ENCODE results near the gene PARVB.

PARVB gene

GRCh38 chr22:44211946-44212930, 188.1 kb downstream of the PARVB start:
- TF ChIP-seq CTCF (IDR thresholded peaks at IDR 0.05; ENCODE audit: low read depth, low read length), result no peak
- H3K4me3 ChIP-seq (ENCODE audit: low read depth, low read length), result no peak overlapping the region
- DNase-seq (ENCODE audit: low read depth, low spot score), result no peak
- in situ Hi-C loops (cut with HindIII; ENCODE audit: low sequenced_read_pairs), result no loop called here

- in situ Hi-C loops (cut with HindIII; ENCODE audit: low sequenced_read_pairs), result no loop called here
- no peak overlapping the region for H3K4me3 ChIP-seq (ENCODE audit: low read depth, low read length)
- DNase-seq (ENCODE audit: low read depth, low spot score), result no peak
- no peak for TF ChIP-seq CTCF (IDR thresholded peaks at IDR 0.05; ENCODE audit: low read depth, low read length)
Observed at GRCh38 chr22:44212936-44213335, 188.8 kb downstream of the PARVB start.

GRCh38 chr22:44213489-44214043, 189.5 kb downstream of the PARVB start:
- H3K4me3 ChIP-seq (ENCODE audit: low read depth, low read length), result no peak overlapping the region
- no peak for TF ChIP-seq CTCF (IDR thresholded peaks at IDR 0.05; ENCODE audit: low read depth, low read length)
- in situ Hi-C loops (cut with HindIII; ENCODE audit: low sequenced_read_pairs), result no loop called here
- no peak for DNase-seq (ENCODE audit: low read depth, low spot score)

GRCh38 chr22:44214187-44214586, 190.1 kb downstream of the PARVB start:
- in situ Hi-C loops (cut with HindIII; ENCODE audit: low sequenced_read_pairs), result no loop called here
- no peak for DNase-seq (ENCODE audit: low read depth, low spot score)
- H3K4me3 ChIP-seq (ENCODE audit: low read depth, low read length), result no peak overlapping the region
- TF ChIP-seq CTCF (IDR thresholded peaks at IDR 0.05; ENCODE audit: low read depth, low read length), result no peak

GRCh38 chr22:44214764-44215163, 190.7 kb downstream of the PARVB start:
- no peak overlapping the region for H3K4me3 ChIP-seq (ENCODE audit: low read depth, low read length)
- no peak for TF ChIP-seq CTCF (IDR thresholded peaks at IDR 0.05; ENCODE audit: low read depth, low read length)
- DNase-seq (ENCODE audit: low read depth, low spot score), result no peak
- in situ Hi-C loops (cut with HindIII; ENCODE audit: low sequenced_read_pairs), result no loop called here

- no peak overlapping the region for H3K4me3 ChIP-seq (ENCODE audit: low read depth, low read length)
- TF ChIP-seq CTCF (IDR thresholded peaks at IDR 0.05; ENCODE audit: low read depth, low read length), result no peak
- no peak for DNase-seq (ENCODE audit: low read depth, low spot score)
- in situ Hi-C loops (cut with HindIII; ENCODE audit: low sequenced_read_pairs), result no loop called here
Observed at GRCh38 chr22:44215287-44215686, 191.2 kb downstream of the PARVB start.

Data from astrocyte of the spinal cord (primary cell).